H1 (cell line): ENCODE results near the gene COL5A1.

Source experiments
- ATF3 ChIP-seq: IDR thresholded peaks from 2 replicates; pipeline ENCODE4 v1.6.1; 2011; ENCODE audit warnings: low read depth, mild to moderate bottlenecking, low read length; ENCODE audit not compliant: insufficient read depth
- CHD2 ChIP-seq: IDR thresholded peaks from 2 replicates; pipeline ENCODE4 v1.6.1; 2012; ENCODE audit warnings: low read length, improper control_type of control experiment
- CTCF ChIP-seq, 3 experiments: IDR thresholded peaks; 1 replicate in 2 of 3; 2 replicates in 1 of 3; pipeline versions ENCODE4 v1.5.1 to v1.6.1; 2011; ENCODE audit warnings: low read length in 3 of 3, mild to moderate bottlenecking in 3 of 3, inconsistent platforms in 2 of 3, low read depth in 1 of 3, moderate library complexity in 1 of 3; ENCODE audit not compliant: insufficient read depth in 1 of 3; ENCODE audit errors: control extremely low read depth in 1 of 3
- EP300 ChIP-seq, 2 experiments: IDR thresholded peaks; 1 replicate in 1 of 2; 2 replicates in 1 of 2; pipeline ENCODE4 v1.6.1; 2011 to 2012; ENCODE audit warnings: low read depth in 2 of 2, low read length in 2 of 2, mild to moderate bottlenecking in 2 of 2, borderline replicate concordance in 1 of 2, inconsistent platforms in 1 of 2, moderate library complexity in 1 of 2
- POLR2A ChIP-seq, 2 experiments: IDR thresholded peaks; 1 replicate in 1 of 2; 2 replicates in 1 of 2; pipeline ENCODE4 v1.6.1; 2011; ENCODE audit warnings: low read depth in 2 of 2, low read length in 2 of 2, mild to moderate bottlenecking in 2 of 2; ENCODE audit errors: control extremely low read depth in 1 of 2
- POU5F1 ChIP-seq: IDR thresholded peaks from 2 replicates; pipeline ENCODE4 v1.6.1; 2011; ENCODE audit warnings: low read depth, mild to moderate bottlenecking, low read length, moderate library complexity
- RAD21 ChIP-seq, 2 experiments: IDR thresholded peaks in 1 of 2; conservative IDR thresholded peaks in 1 of 2; 2 replicates each; pipeline ENCODE4 v1.6.1; 2011; ENCODE audit warnings: low read depth in 2 of 2, low read length in 2 of 2, improper control_type of control experiment in 1 of 2, inconsistent platforms in 1 of 2, mild to moderate bottlenecking in 1 of 2, moderate library complexity in 1 of 2
- ZNF274 ChIP-seq: IDR thresholded peaks from 2 replicates; pipeline ENCODE4 v1.7.0; 2012; ENCODE audit warnings: low read length, borderline replicate concordance; ENCODE audit errors: extremely low read depth

- no peak for TF ChIP-seq CTCF (IDR thresholded peaks at IDR 0.05; ENCODE audit: control extremely low read depth in 1 of 3, insufficient read depth in 1 of 3, low read depth in 1 of 3, low read length in 3 of 3)
- TF ChIP-seq CHD2, result no peak
- TF ChIP-seq EP300 (IDR thresholded peaks at IDR 0.05; ENCODE audit: borderline replicate concordance in 1 of 2, low read depth in 2 of 2, low read length in 2 of 2), result no peak
- no peak for TF ChIP-seq RAD21 (IDR thresholded peaks at IDR 0.05 in 1 of 2, conservative IDR thresholded peaks at IDR 0.05 in 1 of 2; ENCODE audit: low read depth in 2 of 2, low read length in 2 of 2)
- no peak for TF ChIP-seq ATF3
- TF ChIP-seq ZNF274, result no peak
- TF ChIP-seq POLR2A (IDR thresholded peaks at IDR 0.05; ENCODE audit: control extremely low read depth in 1 of 2, low read depth in 2 of 2, low read length in 2 of 2), result no peak
- no peak for TF ChIP-seq POU5F1
Observed at GRCh38 chr9:134834217-134834956, 192.8 kb downstream of the COL5A1 start.
